Upper lobe of left lung (tissue), 4 donors: ENCODE measurements around the gene TAS1R1.

ENCODE experiments used
- POLR2AphosphoS5 ChIP-seq, 2 donors: sonication (generic); formaldehyde crosslinking; IDR thresholded peaks; one replicate each; pipeline ENCODE4 v1.5.1; 2017; ENCODE audit warnings: antibody characterized with exemption in 2 of 2
- TF ChIP-seq, protein P1 (sequence below), 6 experiments: fragments of 450-650 bp in 4 of 6; fragments of 200-600 bp in 2 of 6; sonication (generic) in 2 of 6; IDR thresholded peaks; one replicate each; pipeline ENCODE4 v1.5.1; 2016 to 2019; ENCODE audit warnings: antibody characterized with exemption in 6 of 6

DNA sequence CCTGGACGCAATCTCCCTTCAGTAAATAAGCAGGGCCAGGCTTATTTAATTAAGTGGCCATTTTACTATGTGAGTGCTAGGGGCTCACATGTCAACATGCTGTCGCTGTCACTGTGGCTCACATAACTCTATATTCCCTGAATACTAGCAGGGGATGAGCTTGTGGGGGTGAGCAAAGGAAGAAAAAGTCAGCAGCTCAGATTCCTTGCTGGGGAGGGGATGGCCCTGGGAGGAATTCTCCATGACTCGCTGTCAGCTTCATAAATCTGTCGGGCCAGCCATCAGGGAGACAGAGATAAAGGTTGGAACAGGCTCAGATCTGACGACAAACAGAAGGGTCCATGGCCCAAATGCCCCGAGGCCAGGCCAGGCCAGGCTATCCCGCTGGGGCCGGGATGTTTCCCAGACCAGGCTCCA is 37.7 kb upstream of the TAS1R1 start:
- TF ChIP-seq POLR2AphosphoS5 (IDR thresholded peaks at IDR 0.05), result no peak
- TF ChIP-seq, protein P1, sequence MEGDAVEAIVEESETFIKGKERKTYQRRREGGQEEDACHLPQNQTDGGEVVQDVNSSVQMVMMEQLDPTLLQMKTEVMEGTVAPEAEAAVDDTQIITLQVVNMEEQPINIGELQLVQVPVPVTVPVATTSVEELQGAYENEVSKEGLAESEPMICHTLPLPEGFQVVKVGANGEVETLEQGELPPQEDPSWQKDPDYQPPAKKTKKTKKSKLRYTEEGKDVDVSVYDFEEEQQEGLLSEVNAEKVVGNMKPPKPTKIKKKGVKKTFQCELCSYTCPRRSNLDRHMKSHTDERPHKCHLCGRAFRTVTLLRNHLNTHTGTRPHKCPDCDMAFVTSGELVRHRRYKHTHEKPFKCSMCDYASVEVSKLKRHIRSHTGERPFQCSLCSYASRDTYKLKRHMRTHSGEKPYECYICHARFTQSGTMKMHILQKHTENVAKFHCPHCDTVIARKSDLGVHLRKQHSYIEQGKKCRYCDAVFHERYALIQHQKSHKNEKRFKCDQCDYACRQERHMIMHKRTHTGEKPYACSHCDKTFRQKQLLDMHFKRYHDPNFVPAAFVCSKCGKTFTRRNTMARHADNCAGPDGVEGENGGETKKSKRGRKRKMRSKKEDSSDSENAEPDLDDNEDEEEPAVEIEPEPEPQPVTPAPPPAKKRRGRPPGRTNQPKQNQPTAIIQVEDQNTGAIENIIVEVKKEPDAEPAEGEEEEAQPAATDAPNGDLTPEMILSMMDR (IDR thresholded peaks at IDR 0.05), result no peak
